Lower leg skin (tissue), 4 donors: ENCODE data around the gene HSP90AB1. TPM values are rescaled to one million over a fixed set of nuclear protein-coding genes. Genes with fewer than 3 reads are reported as not detected.

Experiments
- DNase-seq, 2 donors: peaks; one replicate each; pipeline ENCODE4 v3.0.0-alpha.2; 2019; ENCODE audit warnings: low spot score in 2 of 2
- H3K4me3 ChIP-seq: fragments of 200-600 bp; sonication (generic); 2 replicates; pipeline ENCODE4 v1.5.1; 2017; ENCODE audit warnings: mild to moderate bottlenecking, low read depth; ENCODE audit not compliant: poor library complexity, severe bottlenecking
- CTCF ChIP-seq, 3 donors: fragments of 450-650 bp; IDR thresholded peaks; one replicate each; pipeline ENCODE4 v1.5.1; 2016; ENCODE audit warnings: antibody characterized with exemption in 3 of 3, mild to moderate bottlenecking in 3 of 3, moderate library complexity in 2 of 3
- POLR2A ChIP-seq, 2 donors: fragments of 450-650 bp; IDR thresholded peaks; one replicate each; pipeline ENCODE4 v1.6.1; 2016 to 2017; ENCODE audit warnings: antibody characterized with exemption in 2 of 2, mild to moderate bottlenecking in 1 of 2, moderate library complexity in 1 of 2
- WGBS, 2 donors: methylation state at CpG; one replicate each; pipeline ENCODE4 v1.1.5; 2018; 5-methylcytosine and 5-hydroxymethylcytosine counted together
- intact Hi-C: fragments of 100-400 bp; cut with DNase I; formaldehyde crosslinking; loops from one replicate; pipeline ENCODE4 v1.15.0; 2023; ENCODE audit warnings: low total_unique reads
- total RNA-seq, 4 donors: library from RNA; depleted of rRNA; stranded (reverse); fragments of >200 nt; gene quantifications; one replicate each; pipeline ENCODE4 v1.1.0, GENCODE V29; 2016

HSP90AB1 gene
- total RNA-seq, 4 donors from 2014 or later: 505 to 604 (median 551) TPM

GRCh38 chr6:44233567-44234100 is 13.3 kb upstream of the HSP90AB1 start:
- intact Hi-C loops: no loop called here
- WGBS, 2 donors: 56 to 60% methylated on average over 11 to 14 of the region's 14 CpGs
- DNase-seq: no peak
- no peak for TF ChIP-seq POLR2A (IDR thresholded peaks at IDR 0.05)
- no peak for TF ChIP-seq CTCF (IDR thresholded peaks at IDR 0.05)
- no peak overlapping the region for H3K4me3 ChIP-seq

GRCh38 chr6:44234101-44235025 is 12.5 kb upstream of the HSP90AB1 start:
- WGBS, 2 donors: 24 to 30% methylated on average over 5 of the region's 5 CpGs
- intact Hi-C loops: loop anchor here (5.0 kb wide), 1 partner anchor 62 kb away; no protein-coding TSS in a partner anchor
- H3K4me3 ChIP-seq: no peak overlapping the region
- DNase-seq: peak; percentile 72 to 93
- peak in 1 of 3 donors; percentile 42 for TF ChIP-seq CTCF (IDR thresholded peaks at IDR 0.05)
- no peak for TF ChIP-seq POLR2A (IDR thresholded peaks at IDR 0.05)

- WGBS, 2 donors: 72 to 75% methylated on average over 6 of the region's 6 CpGs
- no peak for DNase-seq
- no peak for TF ChIP-seq POLR2A (IDR thresholded peaks at IDR 0.05)
- no peak for TF ChIP-seq CTCF (IDR thresholded peaks at IDR 0.05)
- intact Hi-C loops: loop anchor here (5.0 kb wide), 1 partner anchor 63 kb away; no protein-coding TSS in a partner anchor
- no peak overlapping the region for H3K4me3 ChIP-seq
Observed at GRCh38 chr6:44235269-44235668, 11.6 kb upstream of the HSP90AB1 start.

- H3K4me3 ChIP-seq: no peak overlapping the region
- intact Hi-C loops: loop anchor here (5.0 kb wide), 1 partner anchor 64 kb away; no protein-coding TSS in a partner anchor
- no peak for DNase-seq
- no peak for TF ChIP-seq CTCF (IDR thresholded peaks at IDR 0.05)
- 89 to 93% methylated on average over 6 of the region's 6 CpGs for WGBS, 2 donors
Observed at GRCh38 chr6:44235891-44236516, 10.9 kb upstream of the HSP90AB1 start.

- TF ChIP-seq POLR2A (IDR thresholded peaks at IDR 0.05): no peak
- TF ChIP-seq CTCF (IDR thresholded peaks at IDR 0.05): no peak
- intact Hi-C loops: loop anchor here (5.0 kb wide), 1 partner anchor 65 kb away; no protein-coding TSS in a partner anchor
- 30 to 32% methylated on average over 19 to 21 of the region's 22 CpGs for WGBS, 2 donors
- peak; percentile 91 to 98 for DNase-seq
- H3K4me3 ChIP-seq: peak overlapping the region; percentile 31
Observed at GRCh38 chr6:44237021-44237812, 9.7 kb upstream of the HSP90AB1 start.
